ENCODE measurements around the gene MAOA. TPM values are rescaled to one million over a fixed set of nuclear protein-coding genes. Genes with fewer than 3 reads are reported as not detected.

MAOA gene
- total and polyA plus RNA-seq, 9 of the 15 experiments (the other 6 are each of a cell fraction or from before 2014, with no cell fraction given): 0.68 to 2.7 (median 1.9) TPM

GRCh38 chrX:43641691-43642090, 14.4 kb upstream of the MAOA start (continued):
- TF ChIP-seq SREBF2 (CRISPR knock-in tag; IDR thresholded peaks at IDR 0.05): no peak
- TF ChIP-seq NR2F6 (CRISPR knock-in tag; IDR thresholded peaks at IDR 0.05): no peak

GRCh38 chrX:43643201-43643600, 12.9 kb upstream of the MAOA start:
- ChIA-PET POLR2A (no interaction called here), CTCF (ENCODE audit: low intra/inter-chr PET ratio) (no interaction called here)
- 11% methylated on average over 1 of the region's 1 CpG for WGBS (ENCODE audit: insufficient coverage, low coverage, missing lambda C conversion rate)
- Histone ChIP-seq H3K79me2 (ENCODE audit: control insufficient read depth, insufficient read depth, low read length) (no peaks in the 10 kb centered on the region), H3K27ac (ENCODE audit: extremely low read depth, low read depth, low read length) (no peak overlapping the region), H3K36me3 (ENCODE audit: control insufficient read depth, insufficient read depth, low read length) (no peaks in the 10 kb centered on the region), H3K4me2 (ENCODE audit: insufficient read depth, low read length) (no peak overlapping the region), H3K4me3 (no peak overlapping the region), H3K4me1 (replicated peaks in 1 of 2; ENCODE audit: control insufficient read depth in 2 of 2, insufficient read depth in 2 of 2, low read length in 2 of 2) (peaks cover 0 to 3% of the 10 kb centered on the region in 2 experiments; a peak in 1 of 5 replicates), H4K20me1 (replicated peaks; ENCODE audit: control insufficient read depth, insufficient read depth, low read length) (no peaks in the 10 kb centered on the region), H2AFZ (ENCODE audit: low read depth, low read length) (no peak overlapping the region), H3K9ac (ENCODE audit: insufficient read depth in 1 of 2, low read depth in 2 of 2, low read length in 2 of 2) (no peak overlapping the region), H3K27me3 (ENCODE audit: control insufficient read depth in 2 of 2, insufficient read depth in 2 of 2, low read length in 2 of 2) (peaks cover 0 to 5% of the 10 kb centered on the region in 2 experiments; a peak in 2 of 5 replicates), H3K9me1 (ENCODE audit: control insufficient read depth, insufficient read depth, low read length) (no peaks in the 10 kb centered on the region), H3K9me3 (replicated peaks; ENCODE audit: control insufficient read depth, insufficient read depth, low read depth, low read length) (no peaks in the 10 kb centered on the region)
- ATAC-seq (no peak), FAIRE-seq (no peak), DNase-seq (ENCODE audit: extremely low read depth in 1 of 4, low spot score in 3 of 4) (no peak)
- 0 out of 2 replicates have a peak, but pooled peaks have one; percentile 19 for TF ChIP-seq HMBOX1 (IDR thresholded peaks at IDR 0.05)
- TF ChIP-seq BRF1 (IDR thresholded peaks at IDR 0.05; ENCODE audit: borderline replicate concordance, extremely low read depth, insufficient read length): no peak
- no TSS peak for BruUV-seq (replicated peaks)
- intact Hi-C loops (cut with micrococcal nuclease) (no loop called here), in situ Hi-C loops (cut with MboI) (no loop called here)
